Caco-2 (cell line): ENCODE data around the gene KRT16. TPM values are rescaled to one million over a fixed set of nuclear protein-coding genes. Genes with fewer than 3 reads are reported as not detected.
"Not testable (repeated sequence)": the region's sequence is repeated elsewhere in the genome, so short reads cannot be mapped to it uniquely, and the experiment has no call there.

Experiments used
- BruUV-seq: library from RNA; stranded (reverse); fragments of 400-500 nt; replicated peaks from 2 replicates; lab custom pipeline; 2021; lab: Mats Ljungman, UMichigan
- CTCF ChIA-PET: fragments of 300-600 bp; sonication (Branson Sonifier 250); formaldehyde crosslinking; loops from one replicate; lab custom pipeline; 2022; ENCODE audit warnings: antibody characterized with exemption; lab: Charles Lee
- POLR2A ChIA-PET: fragments of 300-600 bp; sonication (Branson Sonifier 250); formaldehyde crosslinking; loops from one replicate; lab custom pipeline; 2022; ENCODE audit warnings: antibody characterized with exemption; lab: Charles Lee
- DNase-seq, 2 experiments: peaks; one replicate each; pipeline versions ENCODE4 v3.0.0 to v3.0.0-alpha.2; 2020 to 2022
- H3K27me3 ChIP-seq: replicated peaks from 2 replicates; pipeline ENCODE4 v1.6.0; 2011; ENCODE audit warnings: low read length; ENCODE audit not compliant: control insufficient read depth, insufficient read depth
- H3K36me3 ChIP-seq: 2 replicates; pipeline ENCODE4 v1.5.1; 2011; ENCODE audit warnings: low read length; ENCODE audit not compliant: control insufficient read depth, insufficient read depth
- H3K4me1 ChIP-seq: fragments of 250-450 bp; sonication (Bioruptor Pico); 2 replicates; pipeline ENCODE4 v1.5.1; 2020; ENCODE audit warnings: mild to moderate bottlenecking
- H3K4me3 ChIP-seq: 2 replicates; pipeline ENCODE4 v1.5.1; 2011; ENCODE audit warnings: low read depth, mild to moderate bottlenecking, control low read depth, low read length
- H3K9me3 ChIP-seq: fragments of 250-450 bp; sonication (Bioruptor Pico); 2 replicates; pipeline ENCODE4 v1.5.1; 2020; ENCODE audit warnings: mild to moderate bottlenecking, moderate library complexity
- H3K27ac Mint-ChIP-seq: one replicate; pipeline ENCODE4 v1.8.0; 2022; ENCODE audit warnings: mixed read lengths; ENCODE audit not compliant: unreplicated experiment
- H3K27me3 Mint-ChIP-seq: one replicate; pipeline ENCODE4 v1.8.0; 2022; ENCODE audit warnings: mixed read lengths; ENCODE audit not compliant: insufficient read depth, unreplicated experiment
- H3K36me3 Mint-ChIP-seq: one replicate; pipeline ENCODE4 v1.8.0; 2022; ENCODE audit warnings: mild to moderate bottlenecking, mixed read lengths; ENCODE audit not compliant: insufficient read depth, unreplicated experiment
- H3K4me1 Mint-ChIP-seq: one replicate; pipeline ENCODE4 v1.8.0; 2022; ENCODE audit warnings: low read depth, mixed read lengths; ENCODE audit not compliant: unreplicated experiment
- H3K4me3 Mint-ChIP-seq: one replicate; pipeline ENCODE4 v1.8.0; 2022; ENCODE audit warnings: mild to moderate bottlenecking, moderate library complexity, mixed read lengths; ENCODE audit not compliant: unreplicated experiment
- H3K9me3 Mint-ChIP-seq: one replicate; pipeline ENCODE4 v1.8.0; 2022; ENCODE audit warnings: mixed read lengths; ENCODE audit not compliant: unreplicated experiment
- CTCF ChIP-seq, 2 experiments: fragments of 200-600 bp in 1 of 2; IDR thresholded peaks; 1 replicate in 1 of 2; 2 replicates in 1 of 2; pipeline versions ENCODE4 v1.5.1 to v1.8.0; 2011 to 2022; ENCODE audit warnings: antibody characterized with exemption in 1 of 2, control low read depth in 1 of 2, inconsistent platforms in 1 of 2, low read depth in 1 of 2, low read length in 1 of 2, mild to moderate bottlenecking in 1 of 2, moderate library complexity in 1 of 2; ENCODE audit not compliant: insufficient read depth in 1 of 2, severe bottlenecking in 1 of 2, unreplicated experiment in 1 of 2
- intact Hi-C: fragments of 100-400 bp; cut with micrococcal nuclease; formaldehyde crosslinking; loops from one replicate; pipeline ENCODE4 v1.10.0; 2022; ENCODE audit not compliant: unreplicated experiment
- total RNA-seq: library from RNA; stranded (reverse); gene quantifications from 2 replicates; pipeline ENCODE4 v1.2.3, GENCODE V29; 2022

Gene KRT16
- total RNA-seq, 1 experiment from 2014 or later, result not detected

GRCh38 chr17:41588126-41588810 lies 24.3 kb downstream of the KRT16 start:
- no peaks in the 10 kb centered on the region for H3K36me3 Mint-ChIP-seq
- POLR2A ChIA-PET, result no interaction called here
- no peaks in the 10 kb centered on the region for H3K27me3 Mint-ChIP-seq
- BruUV-seq, result no TSS peak
- TF ChIP-seq CTCF (IDR thresholded peaks at IDR 0.05; ENCODE audit: insufficient read depth in 1 of 2, low read depth in 1 of 2, low read length in 1 of 2, severe bottlenecking in 1 of 2, unreplicated experiment in 1 of 2), result no peak
- CTCF ChIA-PET, result no interaction called here
- H3K4me1 ChIP-seq, result no peaks in the 10 kb centered on the region
- intact Hi-C loops, result no loop called here
- no peak overlapping the region for H3K27ac Mint-ChIP-seq
- H3K27me3 ChIP-seq, result no peaks in the 10 kb centered on the region
- no peak for DNase-seq
- H3K9me3 ChIP-seq, result no peaks in the 10 kb centered on the region
- H3K4me1 Mint-ChIP-seq, result no peaks in the 10 kb centered on the region
- no peak overlapping the region for H3K4me3 Mint-ChIP-seq
- H3K36me3 ChIP-seq, result no peaks in the 10 kb centered on the region
- H3K9me3 Mint-ChIP-seq, result no peaks in the 10 kb centered on the region
- H3K4me3 ChIP-seq, result no peak overlapping the region

DNA sequence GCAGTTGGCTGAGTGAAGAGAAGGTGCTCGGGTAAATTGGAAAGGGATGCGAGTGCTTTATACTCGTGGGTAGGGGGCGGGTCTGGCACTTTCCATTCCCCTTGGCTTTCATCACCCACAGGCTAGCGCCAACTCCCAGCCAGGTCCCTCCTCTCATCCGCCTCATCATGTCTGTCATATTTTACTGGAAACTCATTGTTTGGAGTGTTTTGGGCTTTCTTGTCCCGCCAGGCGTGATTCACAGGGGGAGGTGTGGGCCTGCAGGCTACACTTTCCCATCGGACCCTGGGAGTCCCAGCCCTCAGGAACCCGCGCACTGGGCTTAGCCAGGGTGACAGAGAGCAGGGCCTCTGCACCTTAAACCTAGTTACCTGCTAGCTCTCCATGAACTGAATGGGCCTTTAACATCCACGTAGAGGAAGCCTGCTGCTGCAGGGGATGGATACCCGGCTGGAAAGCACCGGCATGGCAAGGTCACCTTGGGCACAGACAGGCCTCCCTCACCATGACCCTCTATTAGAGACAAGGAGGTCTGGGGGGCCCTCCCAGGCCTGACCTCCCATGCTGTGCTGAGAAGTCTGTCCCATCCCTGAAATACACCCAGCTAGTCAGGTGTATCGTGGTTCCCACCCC lies 25.6 kb downstream of the KRT16 start, which contains the start of gene KRT14:
Gene KRT14 (minus strand): TSS at position 33 of the 633 bp plus-strand sequence. CDS start 61 bp downstream, outside the sequence.
- DNase-seq, result no peak
- Mint-ChIP-seq H3K36me3 (no peaks in the 10 kb centered on the region), H3K9me3 (no peaks in the 10 kb centered on the region), H3K27ac (no peak within 1 kb of the TSS), H3K27me3 (no peaks in the 10 kb centered on the region), H3K4me3 (no peak within 1 kb of the TSS), H3K4me1 (no peaks in the 10 kb centered on the region)
- no peaks in the 10 kb centered on the region for H3K27me3 ChIP-seq
- POLR2A ChIA-PET, result no interaction called here
- no peak within 1 kb of the TSS for H3K4me3 ChIP-seq
- no peaks in the 10 kb centered on the region for H3K4me1 ChIP-seq
- BruUV-seq, result no TSS peak
- intact Hi-C loops, result no loop called here
- no peaks in the 10 kb centered on the region for H3K9me3 ChIP-seq
- no peak for TF ChIP-seq CTCF (IDR thresholded peaks at IDR 0.05; ENCODE audit: insufficient read depth in 1 of 2, low read depth in 1 of 2, low read length in 1 of 2, severe bottlenecking in 1 of 2, unreplicated experiment in 1 of 2)
- CTCF ChIA-PET, result no interaction called here
- H3K36me3 ChIP-seq, result no peaks in the 10 kb centered on the region

GRCh38 chr17:41585301-41586056 lies 27.1 kb downstream of the KRT16 start:
- intact Hi-C loops, result no loop called here
- no peaks in the 10 kb centered on the region for H3K9me3 ChIP-seq
- no peak for TF ChIP-seq CTCF (IDR thresholded peaks at IDR 0.05; ENCODE audit: insufficient read depth in 1 of 2, low read depth in 1 of 2, low read length in 1 of 2, severe bottlenecking in 1 of 2, unreplicated experiment in 1 of 2)
- no peaks in the 10 kb centered on the region for H3K27me3 ChIP-seq
- H3K4me3 ChIP-seq, result no peak overlapping the region
- CTCF ChIA-PET, result no interaction called here
- POLR2A ChIA-PET, result no interaction called here
- no peaks in the 10 kb centered on the region; the same call in 1 of the 2 replicates for H3K4me1 ChIP-seq
- Mint-ChIP-seq H3K27me3 (no peaks in the 10 kb centered on the region), H3K36me3 (no peaks in the 10 kb centered on the region), H3K4me1 (no peaks in the 10 kb centered on the region), H3K9me3 (no peaks in the 10 kb centered on the region), H3K4me3 (no peak overlapping the region), H3K27ac (no peak overlapping the region)
- H3K36me3 ChIP-seq, result no peaks in the 10 kb centered on the region
- BruUV-seq, result no TSS peak
- DNase-seq, result no peak

DNA sequence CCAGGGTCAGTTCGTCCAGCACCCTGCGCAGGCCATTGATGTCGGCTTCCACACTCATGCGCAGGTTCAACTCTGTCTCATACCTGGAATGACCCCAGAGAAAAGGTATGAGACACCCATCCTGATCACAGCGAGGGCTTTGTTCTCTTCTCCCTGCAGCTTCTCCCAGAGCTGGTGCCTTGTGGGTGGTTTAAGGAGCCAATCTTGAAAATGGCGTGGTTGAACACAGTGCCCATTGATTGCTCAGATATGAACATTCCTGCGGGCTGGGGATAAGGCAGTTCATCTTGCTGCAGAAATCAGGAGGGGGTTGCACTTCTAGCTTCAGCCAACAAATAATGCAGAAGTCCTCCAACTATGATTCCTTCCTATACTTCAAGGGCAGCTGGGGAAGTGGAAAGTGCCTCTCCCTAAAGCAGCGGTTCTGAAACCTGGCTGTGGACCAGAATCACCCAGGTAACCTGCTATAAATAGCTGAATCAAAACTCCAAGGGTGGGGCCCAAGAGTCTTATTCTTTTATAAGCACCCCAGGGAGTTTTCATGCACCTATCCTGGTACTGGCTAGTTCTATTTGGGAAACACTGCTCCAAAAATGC lies 28.1 kb downstream of the KRT16 start:
- BruUV-seq, H3K4me1 ChIP-seq, intact Hi-C loops, H3K27me3 ChIP-seq, H3K4me3 Mint-ChIP-seq, CTCF ChIA-PET, H3K4me3 ChIP-seq, H3K36me3 Mint-ChIP-seq, H3K27me3 Mint-ChIP-seq, H3K9me3 ChIP-seq, H3K36me3 ChIP-seq, H3K9me3 Mint-ChIP-seq, DNase-seq, POLR2A ChIA-PET, H3K4me1 Mint-ChIP-seq, H3K27ac Mint-ChIP-seq: not testable (repeated sequence)
